Peyer's patch (tissue), 4 donors: ENCODE measurements around the gene LRRC63.

Source experiments
- POLR2A ChIP-seq, 2 donors: fragments of 450-650 bp; IDR thresholded peaks; one replicate each; pipeline ENCODE4 v1.5.1; 2017; ENCODE audit warnings: antibody characterized with exemption in 2 of 2, mild to moderate bottlenecking in 2 of 2, moderate library complexity in 2 of 2
- TF ChIP-seq, protein P1 (sequence below), 6 experiments: fragments of 450-650 bp in 4 of 6; fragments of 200-600 bp in 2 of 6; sonication (generic) in 1 of 6; IDR thresholded peaks; one replicate each; pipeline ENCODE4 v1.5.1; 2017 to 2019; ENCODE audit warnings: antibody characterized with exemption in 6 of 6, mild to moderate bottlenecking in 3 of 6, moderate library complexity in 1 of 6

DNA sequence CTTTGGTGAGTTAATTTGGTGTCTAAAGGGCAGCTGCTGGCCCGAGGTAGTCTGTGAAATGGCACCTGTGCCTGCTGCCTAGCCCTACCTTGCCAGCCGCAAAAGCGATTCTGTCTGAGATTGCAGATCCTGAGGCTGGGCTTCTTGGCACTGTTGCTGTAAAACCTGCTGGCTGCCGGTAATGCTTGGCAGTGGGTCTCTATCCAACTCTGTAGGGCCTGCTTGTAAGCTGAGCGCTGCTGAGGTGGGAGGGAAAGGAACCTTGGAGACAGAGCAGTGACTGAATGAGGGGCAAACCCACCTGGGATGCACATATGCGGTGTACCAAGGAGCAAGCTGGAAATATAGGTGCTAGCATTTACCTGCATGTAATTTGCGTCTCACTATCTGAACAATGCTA is 41.5 kb upstream of the LRRC63 start:
- no peak for TF ChIP-seq POLR2A (IDR thresholded peaks at IDR 0.05)
- TF ChIP-seq, protein P1, sequence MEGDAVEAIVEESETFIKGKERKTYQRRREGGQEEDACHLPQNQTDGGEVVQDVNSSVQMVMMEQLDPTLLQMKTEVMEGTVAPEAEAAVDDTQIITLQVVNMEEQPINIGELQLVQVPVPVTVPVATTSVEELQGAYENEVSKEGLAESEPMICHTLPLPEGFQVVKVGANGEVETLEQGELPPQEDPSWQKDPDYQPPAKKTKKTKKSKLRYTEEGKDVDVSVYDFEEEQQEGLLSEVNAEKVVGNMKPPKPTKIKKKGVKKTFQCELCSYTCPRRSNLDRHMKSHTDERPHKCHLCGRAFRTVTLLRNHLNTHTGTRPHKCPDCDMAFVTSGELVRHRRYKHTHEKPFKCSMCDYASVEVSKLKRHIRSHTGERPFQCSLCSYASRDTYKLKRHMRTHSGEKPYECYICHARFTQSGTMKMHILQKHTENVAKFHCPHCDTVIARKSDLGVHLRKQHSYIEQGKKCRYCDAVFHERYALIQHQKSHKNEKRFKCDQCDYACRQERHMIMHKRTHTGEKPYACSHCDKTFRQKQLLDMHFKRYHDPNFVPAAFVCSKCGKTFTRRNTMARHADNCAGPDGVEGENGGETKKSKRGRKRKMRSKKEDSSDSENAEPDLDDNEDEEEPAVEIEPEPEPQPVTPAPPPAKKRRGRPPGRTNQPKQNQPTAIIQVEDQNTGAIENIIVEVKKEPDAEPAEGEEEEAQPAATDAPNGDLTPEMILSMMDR (IDR thresholded peaks at IDR 0.05) = no peak
